GM12878 (cell line): ENCODE results near the gene DCAF8. TPM values are rescaled to one million over a fixed set of nuclear protein-coding genes. Genes with fewer than 3 reads are reported as not detected.
A peak's percentile ranks its signal among the peaks of the same experiment; 100 is the strongest.

Experiments
- ATAC-seq: fragments of 200-7000 bp; cut with Tn5 transposase; 3 replicates; pipeline ENCODE4 v1.9.1; 2020; ENCODE audit warnings: mild to moderate bottlenecking, moderate library complexity
- BruUV-seq: library from RNA; stranded (reverse); fragments of 400-500 nt; replicated peaks from 2 replicates; lab custom pipeline; 2021; lab: Mats Ljungman, UMichigan
- CTCF ChIA-PET: fragments of 300-600 bp; sonication (Branson Sonifier 250); formaldehyde crosslinking; extraction: SDS; loops from one replicate; lab custom pipeline; 2021; ENCODE audit warnings: inconsistent platforms; lab: Yijun Ruan, JAX
- POLR2A ChIA-PET: fragments of 350-600 bp; formaldehyde crosslinking; extraction: SDS; loops from one replicate; lab custom pipeline; 2021; ENCODE audit warnings: inconsistent platforms; lab: Charles Lee
- RAD21 ChIA-PET: fragments of 300-600 bp; sonication (Branson Sonifier 250); formaldehyde crosslinking; loops from one replicate; lab custom pipeline; 2023; ENCODE audit warnings: antibody characterized with exemption; ENCODE audit not compliant: unreplicated experiment; lab: Charles Lee
- SMC1A ChIA-PET: fragments of 300-600 bp; sonication (Branson Sonifier 250); formaldehyde crosslinking; loops from one replicate; lab custom pipeline; 2023; ENCODE audit not compliant: unreplicated experiment, uncharacterized antibody; lab: Charles Lee
- DNase-seq: peaks from one replicate; pipeline ENCODE4 v3.0.0-alpha.2; 2011; ENCODE audit warnings: low read depth, low spot score
- FAIRE-seq: peaks from 3 replicates; lab custom pipeline; 2011; peaks lifted over from hg19 to GRCh38; lab: Jason Lieb, UNC
- H2AFZ ChIP-seq: 2 replicates; pipeline ENCODE4 v1.6.0; 2011; ENCODE audit warnings: low read depth, low read length, control low read depth; ENCODE audit not compliant: control insufficient read depth
- H3K27ac ChIP-seq: 2 replicates; pipeline ENCODE4 v1.5.1; 2011; ENCODE audit warnings: control low read depth; ENCODE audit not compliant: control insufficient read depth, insufficient read depth
- H3K27me3 ChIP-seq, 2 experiments: replicated peaks in 1 of 2; 2 replicates each; pipeline versions ENCODE4 v1.6.0 to v1.6.1; 2011; ENCODE audit warnings: low read length in 1 of 2; ENCODE audit not compliant: control insufficient read depth in 2 of 2, insufficient read depth in 2 of 2
- H3K36me3 ChIP-seq, 2 experiments: 2 replicates each; pipeline ENCODE4 v1.5.1; 2011; ENCODE audit warnings: low read length in 1 of 2; ENCODE audit not compliant: control insufficient read depth in 2 of 2, insufficient read depth in 2 of 2
- H3K4me1 ChIP-seq: 2 replicates; pipeline ENCODE4 v1.6.1; 2011; ENCODE audit warnings: mild to moderate bottlenecking, low read length, moderate library complexity, mixed read lengths; ENCODE audit not compliant: control insufficient read depth, insufficient read depth
- H3K4me2 ChIP-seq: 2 replicates; pipeline ENCODE4 v1.6.0; 2011; ENCODE audit warnings: control low read depth; ENCODE audit not compliant: control insufficient read depth, insufficient read depth
- H3K4me3 ChIP-seq: fragments of 200-600 bp; sonication (generic); 2 replicates; pipeline ENCODE4 v1.5.1; 2016
- H3K79me2 ChIP-seq: 2 replicates; pipeline ENCODE4 v1.6.0; 2011; ENCODE audit warnings: low read length; ENCODE audit not compliant: control insufficient read depth, insufficient read depth
- H3K9ac ChIP-seq: 2 replicates; pipeline ENCODE4 v1.8.0; 2011; ENCODE audit warnings: low read length, control low read depth, mixed read lengths; ENCODE audit not compliant: control insufficient read depth, insufficient read depth
- H3K9me3 ChIP-seq: replicated peaks from 3 replicates; pipeline ENCODE4 v1.5.1; 2011; ENCODE audit warnings: mild to moderate bottlenecking, low read length; ENCODE audit not compliant: control insufficient read depth, insufficient read depth
- H4K20me1 ChIP-seq: 2 replicates; pipeline ENCODE4 v1.6.0; 2011; ENCODE audit not compliant: control insufficient read depth, insufficient read depth
- HCFC1 ChIP-seq: fragments of 150-350 bp; IDR thresholded peaks from 2 replicates; pipeline ENCODE4 v1.6.1; 2014; ENCODE audit warnings: low read length
- WGBS: methylation state at CpG from one replicate; pipeline ENCODE4 v1.1.6; 2016; ENCODE audit warnings: low lambda C conversion rate; ENCODE audit not compliant: insufficient replicate concordance, insufficient coverage; ENCODE audit errors: missing lambda C conversion rate; 5-methylcytosine and 5-hydroxymethylcytosine counted together
- in situ Hi-C: fragments of 300-500 bp; cut with MboI; formaldehyde crosslinking; loops from 9 replicates; pipeline ENCODE4 v1.14.3; 2018; ENCODE audit warnings: mixed read lengths
- intact Hi-C: fragments of 100-400 bp; cut with micrococcal nuclease; formaldehyde crosslinking; loops from one replicate; pipeline ENCODE4 v1.14.2; 2022; ENCODE audit not compliant: unreplicated experiment
- polyA plus RNA-seq, 11 experiments: library from polyadenylated mRNA; depleted of rRNA in 4 of 11; unstranded in 6 of 11; stranded (reverse) in 5 of 11; fragments of >200 nt; fragmentation: Nextera tagmentation in 4 of 11; fragmentation: Illumina TruSeq in 1 of 11; extraction: Ambion mirVana in 4 of 11; extraction: Trizol in 1 of 11; gene quantifications; 1 replicate in 1 of 11; 2 replicates in 10 of 11; pipeline versions ENCODE4 v1.2.1 to v1.2.3, GENCODE V29; 2011 to 2016; ENCODE audit warnings: inconsistent platforms in 2 of 11, missing spikeins in 2 of 11, low read depth in 1 of 11
- total RNA-seq, 4 experiments: library from RNA; depleted of rRNA in 3 of 4; stranded (reverse); fragments of >200 nt in 3 of 4; fragmentation: Illumina TruSeq in 1 of 4; extraction: Trizol in 1 of 4; gene quantifications; 2 replicates each; pipeline versions ENCODE4 v1.2.1 to v1.2.3, GENCODE V29; 2013 to 2021
- TF ChIP-seq, protein P1 (sequence below): fragments of 450-650 bp; IDR thresholded peaks from 2 replicates; pipeline ENCODE4 v1.6.1; 2016; ENCODE audit warnings: mild to moderate bottlenecking, moderate library complexity, borderline replicate concordance

Gene DCAF8
- total and polyA plus RNA-seq, 10 of the 15 experiments (the other 5 are each of a cell fraction or from before 2014, with no cell fraction given), result 10.4 to 152 (median 84.6) TPM

GRCh38 chr1:160227561-160227960, 34.8 kb downstream of the DCAF8 start:
- POLR2A ChIA-PET, result interaction anchor here (0.9 kb wide), 1 partner anchor 25 kb away, joined by 3 read pairs; no protein-coding TSS in a partner anchor

More at GRCh38 chr1:160227561-160227960, 34.8 kb downstream of the DCAF8 start:
- FAIRE-seq, result no peak
- ChIA-PET CTCF (interaction anchor here (0.5 to 6.3 kb wide), 11 partner anchors 7 to 149 kb away, joined by 4 to 40 read pairs (median 6); partner anchors contain the start of gene PEX19), SMC1A (interaction anchor here (0.6 to 3.3 kb wide), 10 partner anchors 13 to 390 kb away, joined by 3 to 17 read pairs (median 4); no protein-coding TSS in a partner anchor), RAD21 (interaction anchor here (0.9 to 1.4 kb wide), 5 partner anchors 8 to 149 kb away, joined by 3 to 4 read pairs (median 3); no protein-coding TSS in a partner anchor)
- Histone ChIP-seq H2AFZ (no peak overlapping the region), H3K9ac (no peak overlapping the region), H3K79me2 (no peaks in the 10 kb centered on the region), H3K4me1 (no peaks in the 10 kb centered on the region; the same call in 1 of the 2 replicates), H3K27ac (no peak overlapping the region), H4K20me1 (no peaks in the 10 kb centered on the region), H3K36me3 (peaks cover 20 to 53% of the 10 kb centered on the region in 2 experiments), H3K4me2 (no peak overlapping the region), H3K27me3 (no peaks in the 10 kb centered on the region), H3K4me3 (no peak overlapping the region), H3K9me3 (no peaks in the 10 kb centered on the region)
- DNase-seq, result no peak
- intact Hi-C loops, result no loop called here
- no TSS peak for BruUV-seq
- TF ChIP-seq HCFC1, result no peak
- TF ChIP-seq, protein P1, sequence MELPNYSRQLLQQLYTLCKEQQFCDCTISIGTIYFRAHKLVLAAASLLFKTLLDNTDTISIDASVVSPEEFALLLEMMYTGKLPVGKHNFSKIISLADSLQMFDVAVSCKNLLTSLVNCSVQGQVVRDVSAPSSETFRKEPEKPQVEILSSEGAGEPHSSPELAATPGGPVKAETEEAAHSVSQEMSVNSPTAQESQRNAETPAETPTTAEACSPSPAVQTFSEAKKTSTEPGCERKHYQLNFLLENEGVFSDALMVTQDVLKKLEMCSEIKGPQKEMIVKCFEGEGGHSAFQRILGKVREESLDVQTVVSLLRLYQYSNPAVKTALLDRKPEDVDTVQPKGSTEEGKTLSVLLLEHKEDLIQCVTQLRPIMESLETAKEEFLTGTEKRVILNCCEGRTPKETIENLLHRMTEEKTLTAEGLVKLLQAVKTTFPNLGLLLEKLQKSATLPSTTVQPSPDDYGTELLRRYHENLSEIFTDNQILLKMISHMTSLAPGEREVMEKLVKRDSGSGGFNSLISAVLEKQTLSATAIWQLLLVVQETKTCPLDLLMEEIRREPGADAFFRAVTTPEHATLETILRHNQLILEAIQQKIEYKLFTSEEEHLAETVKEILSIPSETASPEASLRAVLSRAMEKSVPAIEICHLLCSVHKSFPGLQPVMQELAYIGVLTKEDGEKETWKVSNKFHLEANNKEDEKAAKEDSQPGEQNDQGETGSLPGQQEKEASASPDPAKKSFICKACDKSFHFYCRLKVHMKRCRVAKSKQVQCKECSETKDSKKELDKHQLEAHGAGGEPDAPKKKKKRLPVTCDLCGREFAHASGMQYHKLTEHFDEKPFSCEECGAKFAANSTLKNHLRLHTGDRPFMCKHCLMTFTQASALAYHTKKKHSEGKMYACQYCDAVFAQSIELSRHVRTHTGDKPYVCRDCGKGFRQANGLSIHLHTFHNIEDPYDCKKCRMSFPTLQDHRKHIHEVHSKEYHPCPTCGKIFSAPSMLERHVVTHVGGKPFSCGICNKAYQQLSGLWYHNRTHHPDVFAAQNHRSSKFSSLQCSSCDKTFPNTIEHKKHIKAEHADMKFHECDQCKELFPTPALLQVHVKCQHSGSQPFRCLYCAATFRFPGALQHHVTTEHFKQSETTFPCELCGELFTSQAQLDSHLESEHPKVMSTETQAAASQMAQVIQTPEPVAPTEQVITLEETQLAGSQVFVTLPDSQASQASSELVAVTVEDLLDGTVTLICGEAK, result peak; percentile 89
- 94% methylated on average over 1 of the region's 1 CpG for WGBS
- ATAC-seq, result no peak
- in situ Hi-C loops, result no loop called here
